HG03095 (cell line): ENCODE data around the gene SERPIND1.

Experiments
- ATAC-seq: cut with Tn5 transposase; IDR thresholded peaks from one replicate; pipeline ENCODE4 v1.9.1; 2021; ENCODE audit warnings: moderate library complexity; ENCODE audit not compliant: unreplicated experiment

Gene SERPIND1

DNA sequence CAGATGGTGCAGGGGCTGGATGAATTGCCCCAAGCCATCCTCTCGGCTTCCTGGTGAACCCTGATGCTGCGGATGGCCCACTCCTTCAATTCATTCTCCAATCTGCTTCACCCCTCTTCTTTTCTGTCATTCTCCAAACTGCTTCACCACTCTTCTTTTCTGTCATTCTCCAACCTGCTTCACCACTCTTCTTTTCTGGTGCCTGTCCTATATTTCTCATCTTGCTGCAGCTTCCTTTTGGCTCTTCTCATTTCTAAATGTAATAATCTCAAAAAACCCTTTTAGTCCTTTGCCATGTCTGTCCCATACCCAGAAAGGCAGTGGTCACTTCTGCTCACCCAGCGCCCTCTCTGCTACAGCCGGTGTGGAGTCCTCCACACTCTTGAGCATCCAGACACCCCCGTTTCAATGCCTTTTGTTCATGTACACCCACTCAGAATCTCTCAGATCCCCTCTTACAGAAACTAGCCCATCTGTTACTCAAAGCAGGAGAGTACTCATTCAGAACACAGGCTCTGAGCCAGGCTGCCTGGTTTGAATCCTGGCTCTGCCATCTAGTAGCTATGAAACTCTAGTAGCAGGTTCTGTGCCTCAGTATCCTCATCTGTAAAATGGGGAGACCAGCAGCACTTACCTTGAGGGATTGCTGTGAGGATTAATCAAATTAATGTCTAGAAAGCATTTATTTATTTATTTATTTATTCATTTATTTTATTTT lies 14.9 kb downstream of the SERPIND1 start:
- ATAC-seq, result no peak

DNA sequence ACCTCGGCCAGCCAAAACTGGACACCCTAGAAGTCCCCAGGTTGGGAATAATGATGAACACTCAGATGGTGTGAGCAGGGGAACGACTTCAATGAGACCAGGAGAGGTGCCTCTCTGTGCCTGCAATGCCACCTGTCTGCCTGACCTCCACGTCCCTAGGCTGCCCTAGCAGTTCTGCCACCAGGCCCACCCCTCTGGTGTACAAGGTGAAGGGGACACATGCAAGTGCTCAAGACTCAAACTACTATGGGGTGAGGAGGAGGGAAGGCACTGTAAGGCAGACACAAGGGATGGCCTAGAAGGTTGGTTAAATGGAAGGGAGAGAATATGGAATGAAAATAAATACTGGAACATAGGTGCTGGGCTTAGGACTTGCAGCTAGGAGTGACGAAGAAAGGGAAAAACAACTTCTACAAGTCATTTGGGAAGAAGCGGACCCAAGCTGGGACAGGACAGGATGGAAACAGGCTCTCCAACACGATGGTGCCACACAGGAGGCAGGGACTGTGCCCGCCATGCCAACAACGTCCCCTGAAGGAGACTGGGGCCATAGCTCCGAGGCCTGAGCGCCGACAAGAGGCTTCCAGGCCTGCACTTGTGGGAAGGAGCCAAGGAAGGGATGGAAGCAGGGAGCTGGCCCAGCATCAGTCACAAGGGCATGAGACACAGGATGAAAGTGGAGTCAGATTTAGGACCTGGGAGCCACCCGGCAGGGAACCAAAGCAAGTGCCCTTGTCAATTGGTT lies 18.5 kb downstream of the SERPIND1 start:
- no peak for ATAC-seq

DNA sequence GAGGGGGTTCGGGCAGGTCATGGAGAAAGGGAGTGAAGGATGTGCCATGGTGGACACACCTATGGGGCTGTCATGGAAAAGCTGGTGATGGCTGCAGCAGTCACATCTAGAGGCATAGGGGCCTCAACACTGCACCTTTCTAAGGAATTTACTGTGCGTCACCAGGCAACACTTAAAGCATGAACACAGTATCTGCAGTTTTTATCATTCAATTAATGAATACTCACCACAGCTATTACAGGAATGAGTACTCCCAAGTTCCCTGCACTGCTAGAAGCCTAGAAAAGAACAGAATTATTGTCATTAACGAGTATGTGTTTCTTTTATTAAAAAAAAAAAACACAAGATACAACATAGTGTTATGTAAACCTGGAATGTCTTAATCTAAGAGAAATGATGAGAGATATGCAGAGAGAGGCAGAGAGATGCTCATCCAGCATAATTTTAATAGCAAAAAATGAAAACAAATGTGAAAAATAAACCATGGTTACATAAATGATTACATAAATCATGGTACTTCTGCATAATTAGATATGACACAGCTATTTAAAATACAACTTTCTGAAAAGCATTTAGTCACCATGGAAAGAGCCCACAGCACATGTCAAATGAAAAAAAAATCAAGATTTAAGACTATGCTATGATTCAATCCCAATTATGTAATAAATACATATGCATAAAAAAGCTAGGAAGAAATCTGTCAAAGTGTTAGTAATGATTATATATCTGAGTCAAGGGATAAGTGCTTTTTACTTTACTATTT lies 19.2 kb downstream of the SERPIND1 start:
- ATAC-seq, result no peak

DNA sequence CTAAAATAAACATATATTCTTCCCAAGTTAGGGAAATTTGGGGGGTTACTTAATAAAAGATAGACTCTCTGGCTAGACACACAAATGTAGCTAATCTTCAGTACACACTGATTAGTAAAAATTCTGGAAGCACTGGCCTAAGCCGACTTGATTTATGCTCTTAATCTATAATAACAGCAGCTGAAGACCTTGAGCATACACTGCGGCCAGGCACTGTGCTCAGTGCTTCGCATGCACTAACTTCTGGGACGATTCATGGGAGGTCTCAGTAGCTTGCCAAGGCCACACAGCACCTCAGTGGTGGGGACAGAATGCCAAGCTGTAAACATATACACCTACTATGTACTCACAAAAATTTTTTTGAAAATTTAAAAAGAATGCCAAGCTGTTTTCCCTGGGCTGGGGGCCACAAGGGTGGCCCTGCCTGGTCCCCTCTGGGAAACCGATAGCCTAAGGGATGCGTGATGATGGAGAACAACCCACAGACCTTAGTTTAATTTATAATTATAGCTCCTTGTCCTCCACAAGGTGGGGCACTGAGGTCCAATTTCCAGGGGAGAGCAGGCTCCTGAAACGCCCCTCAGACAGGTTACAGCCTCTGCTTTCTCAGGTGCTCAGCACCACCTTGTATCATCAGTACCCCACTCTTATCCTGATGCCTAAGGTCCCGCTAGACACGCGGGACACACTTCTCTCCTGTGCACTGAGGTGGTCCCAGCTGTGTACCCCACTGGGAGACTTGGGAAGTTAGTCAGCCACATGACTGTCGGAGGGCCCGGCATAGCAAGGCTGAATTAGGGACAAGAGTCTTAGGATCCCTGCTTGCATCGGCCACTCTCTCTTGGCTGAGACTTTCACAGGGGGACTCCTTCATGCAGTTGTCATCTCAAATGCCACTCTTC lies 20.1 kb downstream of the SERPIND1 start:
- no peak for ATAC-seq

DNA sequence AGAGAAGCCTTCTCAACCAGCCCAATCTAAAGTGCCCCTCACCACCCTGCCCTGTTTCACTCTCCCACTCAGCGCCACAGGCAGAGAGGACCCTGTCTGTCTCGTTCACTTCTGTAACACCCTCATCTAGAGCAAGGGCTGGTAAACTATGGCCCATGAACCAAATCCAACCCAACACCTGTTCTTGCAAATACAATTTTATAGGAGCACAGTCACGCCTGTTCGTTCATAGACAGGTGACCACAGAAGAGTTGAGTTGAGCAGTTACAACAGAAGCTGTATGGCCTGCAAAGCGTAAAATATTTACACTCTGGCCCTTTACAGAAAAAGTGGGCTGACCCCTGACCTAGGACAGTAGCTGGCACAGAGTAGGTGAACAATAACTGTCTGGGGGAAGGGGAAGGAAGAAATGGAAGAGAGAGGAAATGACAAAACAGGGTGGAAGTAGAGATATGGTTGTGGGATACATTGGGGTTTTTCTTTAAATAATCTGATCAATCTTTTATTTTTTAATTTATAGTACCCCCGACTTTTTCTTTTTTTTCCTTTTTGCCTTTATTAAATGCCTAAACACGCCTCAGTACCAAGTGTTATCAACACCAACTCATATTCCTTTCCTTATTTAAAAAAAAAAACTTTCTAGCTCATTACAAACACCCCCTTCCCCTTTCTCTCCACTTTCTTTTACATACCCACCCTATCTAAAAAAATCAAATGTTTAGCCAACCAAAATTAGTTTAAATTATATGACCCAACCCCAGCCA lies 20.9 kb downstream of the SERPIND1 start:
- no peak for ATAC-seq

- no peak for ATAC-seq
Measured at GRCh38 chr22:20796731-20797130, 22.8 kb downstream of the SERPIND1 start.

DNA sequence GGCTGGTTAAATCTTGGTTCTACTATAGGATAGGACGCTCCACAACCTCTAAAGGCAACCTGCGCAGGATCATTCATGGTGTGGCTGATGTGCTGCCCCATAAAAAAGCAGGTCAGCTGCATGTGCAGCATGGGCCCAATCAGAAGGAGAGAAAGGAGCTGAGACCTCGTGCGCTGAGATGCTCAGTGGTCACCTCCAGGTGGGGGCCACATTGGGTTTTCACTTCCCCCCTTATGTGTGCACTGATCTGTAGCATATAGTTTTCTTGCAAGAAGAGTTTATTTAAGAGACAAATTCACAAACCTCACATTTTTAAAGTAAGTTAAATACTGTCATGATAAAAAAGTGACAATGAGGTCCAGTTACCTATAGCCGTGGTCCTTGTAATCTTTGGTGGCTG lies 24.3 kb downstream of the SERPIND1 start:
- ATAC-seq, result no peak

- ATAC-seq, result no peak
Measured at GRCh38 chr22:20798974-20799373, 25.1 kb downstream of the SERPIND1 start.

DNA sequence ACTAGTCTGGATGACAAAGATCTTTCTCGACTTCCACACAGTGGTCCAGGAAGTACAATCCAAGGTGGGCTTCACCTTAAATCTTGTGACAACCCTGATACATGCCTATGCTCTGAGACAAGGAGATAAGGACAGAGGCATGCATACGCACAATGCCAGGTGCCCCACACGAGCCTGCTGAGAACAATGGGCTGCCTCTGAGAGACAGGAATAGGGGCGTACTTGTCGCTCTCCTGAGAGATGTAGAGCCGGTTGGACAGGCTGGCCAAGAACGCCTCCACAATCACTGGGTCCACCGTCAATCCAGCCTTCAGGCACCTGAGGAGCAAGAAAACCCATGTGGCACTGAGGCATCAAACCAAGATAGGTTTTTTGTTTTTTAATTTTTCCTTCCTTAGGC lies 25.5 kb downstream of the SERPIND1 start:
- no peak for ATAC-seq

GRCh38 chr22:20802452-20802851 lies 28.5 kb downstream of the SERPIND1 start:
- no peak for ATAC-seq

DNA sequence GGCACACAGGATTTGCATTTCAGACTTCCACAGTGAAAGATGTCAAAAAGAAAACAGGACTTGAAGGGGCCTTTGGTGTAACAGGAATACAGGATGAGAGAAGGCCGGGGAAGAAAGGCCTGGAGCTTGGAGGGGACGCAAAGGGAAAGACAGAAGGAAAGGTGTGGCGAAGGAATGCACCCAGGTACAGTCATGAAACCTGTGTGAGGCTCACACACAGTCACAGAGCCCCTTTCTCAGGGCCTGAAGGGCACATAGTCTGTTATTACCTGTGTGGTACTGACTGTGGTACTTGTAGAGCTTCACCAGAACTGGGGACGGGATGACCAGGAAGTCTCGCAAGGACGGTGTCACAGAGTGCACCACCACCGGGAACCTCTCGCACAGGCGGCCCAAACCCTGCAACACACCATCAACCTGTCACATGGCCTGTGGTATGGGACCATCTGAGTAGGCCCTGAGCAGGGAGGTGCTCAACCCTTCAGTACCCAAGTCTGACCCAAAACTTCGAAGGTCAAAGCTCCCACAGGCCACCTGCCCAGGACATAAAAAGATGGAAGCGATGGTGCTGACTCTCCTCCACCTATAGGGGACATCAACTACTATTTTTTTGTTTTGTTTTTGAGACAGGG lies 29.1 kb downstream of the SERPIND1 start:
- ATAC-seq, result no peak

DNA sequence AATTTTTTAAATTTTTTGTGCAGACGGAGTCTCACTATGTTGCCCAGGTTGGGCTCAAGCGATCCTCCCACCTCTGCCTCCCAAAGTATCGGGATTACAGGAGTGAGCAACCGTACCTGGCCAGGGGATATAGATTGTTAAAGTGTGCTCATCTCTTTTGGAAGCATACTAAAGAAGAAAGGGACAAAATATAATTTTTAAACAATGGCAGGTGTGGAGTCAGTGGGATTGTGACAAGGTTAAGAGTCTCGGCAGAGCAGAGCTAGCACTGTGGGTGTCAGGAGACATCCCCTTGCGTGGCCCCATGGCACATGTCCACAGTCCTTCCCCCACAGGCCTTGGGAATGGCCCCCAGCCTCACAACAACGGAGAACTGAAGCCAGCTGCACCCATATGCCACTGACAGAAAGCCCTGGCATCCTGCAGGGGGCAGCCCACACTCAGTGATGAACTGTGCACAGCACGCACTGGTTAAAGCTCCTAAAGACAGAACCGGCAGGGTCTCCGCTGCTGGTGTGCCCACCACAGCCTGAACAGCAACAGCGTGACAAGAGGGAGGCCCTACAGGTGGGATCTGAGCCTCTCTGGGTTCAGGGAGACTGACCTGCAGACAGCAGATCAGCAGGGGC lies 29.9 kb downstream of the SERPIND1 start:
- ATAC-seq, result no peak

- no peak for ATAC-seq
Measured at GRCh38 chr22:20804650-20805049, 30.7 kb downstream of the SERPIND1 start.

DNA sequence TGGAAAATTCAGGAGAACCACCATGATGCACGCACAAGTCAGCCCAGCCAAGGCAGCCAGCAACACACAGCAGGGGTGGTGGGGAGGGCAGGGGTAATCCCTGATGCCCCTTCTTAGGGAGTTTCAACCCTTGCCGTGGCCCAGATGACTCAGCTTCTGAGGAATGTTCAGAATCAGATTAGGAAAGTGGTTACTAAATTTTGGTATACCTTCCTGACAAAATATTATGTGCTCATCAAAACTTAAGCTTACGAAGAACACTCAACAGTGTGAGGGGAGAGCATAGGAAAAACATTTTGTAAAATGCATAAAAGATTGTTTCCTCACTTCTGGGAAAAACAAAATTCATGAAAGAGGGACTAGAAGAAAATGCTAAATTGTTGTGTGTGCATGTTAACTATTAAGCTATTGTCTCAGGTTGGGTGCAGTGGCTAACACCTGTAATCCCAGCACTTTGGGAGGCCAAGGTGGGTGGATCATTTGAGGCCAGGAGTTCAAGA lies 32.1 kb downstream of the SERPIND1 start:
- no peak for ATAC-seq

- ATAC-seq, result no peak
Measured at GRCh38 chr22:20807315-20807752, 33.4 kb downstream of the SERPIND1 start.

GRCh38 chr22:20808844-20809243 lies 34.9 kb downstream of the SERPIND1 start:
- ATAC-seq, result no peak

GRCh38 chr22:20809538-20810185 lies 35.7 kb downstream of the SERPIND1 start:
- no peak for ATAC-seq

DNA sequence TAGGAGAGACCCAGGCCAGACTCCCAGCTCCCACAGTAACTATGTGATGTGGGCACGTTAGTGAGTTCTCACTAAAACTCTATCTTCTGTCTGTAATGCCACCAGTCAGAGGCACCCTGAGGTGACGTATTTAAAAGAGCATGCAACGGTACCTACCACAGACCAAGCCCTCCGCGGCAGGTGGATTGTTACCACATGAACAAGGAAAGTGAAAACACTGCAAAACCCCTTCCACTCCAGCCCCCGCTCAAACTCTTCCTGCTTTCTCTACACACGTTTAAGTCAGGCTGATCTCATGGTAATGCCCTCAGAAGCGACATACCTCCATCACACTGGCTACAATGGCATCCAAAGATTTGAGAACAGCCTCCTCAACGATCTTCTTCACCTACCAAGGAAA lies 36.7 kb downstream of the SERPIND1 start:
- no peak for ATAC-seq
